HepG2 (cell line): ENCODE data around the gene FBH1. TPM values are rescaled to one million over a fixed set of nuclear protein-coding genes. Genes with fewer than 3 reads are reported as not detected.

Experiments used
- ATAC-seq: fragments of 200-7000 bp; cut with Tn5 transposase; 3 replicates; pipeline ENCODE4 v1.9.1; 2020; ENCODE audit warnings: mild to moderate bottlenecking, moderate library complexity
- BruUV-seq: library from RNA; stranded (reverse); fragments of 400-500 nt; replicated peaks from 2 replicates; lab custom pipeline; 2021; lab: Mats Ljungman, UMichigan
- CTCF ChIA-PET: fragments of 300-600 bp; formaldehyde crosslinking; extraction: SDS; loops from one replicate; lab custom pipeline; 2021; ENCODE audit warnings: low total read pairs, inconsistent platforms, low intra/inter-chr PET ratio; lab: Yijun Ruan, JAX
- POLR2A ChIA-PET: fragments of 350-600 bp; sonication (Branson Sonifier 250); formaldehyde crosslinking; loops from one replicate; lab custom pipeline; 2020; ENCODE audit warnings: antibody characterized with exemption, inconsistent platforms; lab: Yijun Ruan, JAX
- DNase-seq: peaks from one replicate; pipeline ENCODE4 v3.0.0-alpha.2; 2015; ENCODE audit warnings: low spot score
- FAIRE-seq: peaks from 3 replicates; lab custom pipeline; 2011; peaks lifted over from hg19 to GRCh38; lab: Jason Lieb, UNC
- H2AFZ ChIP-seq: one replicate; pipeline ENCODE4 v1.6.1; 2011; ENCODE audit warnings: low read length, inconsistent platforms
- H3K27ac ChIP-seq: fragments of 300-600 bp; 3 replicates; pipeline ENCODE4 v1.8.0; 2011; ENCODE audit warnings: mixed run types, mild to moderate bottlenecking, mixed read lengths, low read length, inconsistent platforms; ENCODE audit not compliant: insufficient read depth; ENCODE audit errors: extremely low read length
- H3K27me3 ChIP-seq, 2 experiments: fragments of 200-600 bp in 1 of 2; 2 replicates in 1 of 2; 3 replicates in 1 of 2; pipeline versions ENCODE4 v1.6.0 to v1.8.0; 2011; ENCODE audit warnings: low read length in 2 of 2, mild to moderate bottlenecking in 2 of 2, moderate library complexity in 2 of 2, inconsistent platforms in 1 of 2; ENCODE audit not compliant: insufficient read depth in 2 of 2, control insufficient read depth in 1 of 2
- H3K36me3 ChIP-seq, 2 experiments: fragments of 200-600 bp in 1 of 2; replicated peaks in 1 of 2; 2 replicates in 1 of 2; 3 replicates in 1 of 2; pipeline versions ENCODE4 v1.5.1 to v1.8.0; 2011; ENCODE audit warnings: low read length in 2 of 2, inconsistent platforms in 1 of 2; ENCODE audit not compliant: insufficient read depth in 2 of 2, control insufficient read depth in 1 of 2
- H3K4me1 ChIP-seq: 2 replicates; pipeline ENCODE4 v1.5.1; 2012; ENCODE audit warnings: low read length, inconsistent platforms; ENCODE audit not compliant: insufficient read depth
- H3K4me2 ChIP-seq: 2 replicates; pipeline ENCODE4 v1.6.0; 2011; ENCODE audit warnings: low read depth, low read length, inconsistent platforms
- H3K4me3 ChIP-seq, 3 experiments: fragments of 200-600 bp in 1 of 3; sonication (generic), shearing (Covaris generic) in 1 of 3; replicated peaks in 1 of 3; 2 replicates each; pipeline ENCODE4 v1.5.1; 2011 to 2016; ENCODE audit warnings: low read length in 3 of 3, inconsistent platforms in 2 of 3, low read depth in 2 of 3, mild to moderate bottlenecking in 2 of 3, control low read depth in 1 of 3, mixed read lengths in 1 of 3; ENCODE audit not compliant: insufficient read depth in 1 of 3
- H3K79me2 ChIP-seq: one replicate; pipeline ENCODE4 v1.6.1; 2011; ENCODE audit warnings: low read length, inconsistent platforms; ENCODE audit not compliant: insufficient read depth
- H3K9ac ChIP-seq: 2 replicates; pipeline ENCODE4 v1.6.0; 2011; ENCODE audit warnings: mild to moderate bottlenecking, low read depth, low read length, inconsistent platforms; ENCODE audit not compliant: insufficient read depth
- H3K9me3 ChIP-seq: 2 replicates; pipeline ENCODE4 v1.5.1; 2012; ENCODE audit warnings: mild to moderate bottlenecking, low read length
- H4K20me1 ChIP-seq: 2 replicates; pipeline ENCODE4 v1.6.0; 2011; ENCODE audit warnings: inconsistent platforms, mild to moderate bottlenecking, low read length, moderate library complexity; ENCODE audit not compliant: insufficient read depth
- MEIS2 ChIP-seq: sonication (generic); formaldehyde crosslinking; IDR thresholded peaks from 2 replicates; pipeline ENCODE4 v1.9.0; 2021; ENCODE audit warnings: mild to moderate bottlenecking, missing genetic modification reagents
- SIN3B ChIP-seq: fragments of 150-350 bp; IDR thresholded peaks from 2 replicates; pipeline ENCODE4 v1.6.1; 2014; ENCODE audit warnings: low read length
- SMAD1 ChIP-seq: sonication (generic); formaldehyde crosslinking; IDR thresholded peaks from 2 replicates; pipeline ENCODE4 v1.4.0; 2020; ENCODE audit warnings: missing genetic modification reagents, low read depth, mild to moderate bottlenecking, borderline replicate concordance
- ZNF12 ChIP-seq: sonication (generic); formaldehyde crosslinking; IDR thresholded peaks from 2 replicates; pipeline ENCODE4 v1.5.0; 2020; ENCODE audit warnings: missing genetic modification reagents
- ZNF362 ChIP-seq: sonication (generic); formaldehyde crosslinking; IDR thresholded peaks from 2 replicates; pipeline ENCODE4 v1.4.0; 2020; ENCODE audit warnings: missing genetic modification reagents, mild to moderate bottlenecking, borderline replicate concordance
- ZNF746 ChIP-seq: sonication (generic); formaldehyde crosslinking; IDR thresholded peaks from 2 replicates; pipeline ENCODE4 v1.8.0; 2022; ENCODE audit warnings: mild to moderate bottlenecking, missing genetic modification reagents
- ZNF841 ChIP-seq: sonication (generic); formaldehyde crosslinking; IDR thresholded peaks from 2 replicates; pipeline ENCODE4 v1.8.1; 2023; ENCODE audit warnings: missing genetic modification reagents, borderline replicate concordance
- WGBS: methylation state at CpG from one replicate; pipeline ENCODE4 v1.1.6; 2017; ENCODE audit warnings: low lambda C conversion rate; 5-methylcytosine and 5-hydroxymethylcytosine counted together
- in situ Hi-C: cut with HindIII; loops from 2 replicates; pipeline ENCODE4 v1.10.0; 2017; ENCODE audit warnings: low pct_unique_long_range_greater_than_20kb; ENCODE audit not compliant: extremely low pct_ligation_motif_present
- intact Hi-C: fragments of 100-400 bp; cut with micrococcal nuclease; formaldehyde crosslinking; loops from one replicate; pipeline ENCODE4 v1.10.0; 2022; ENCODE audit not compliant: unreplicated experiment
- polyA plus RNA-seq, 8 experiments: library from polyadenylated mRNA; depleted of rRNA in 3 of 8; stranded (reverse) in 7 of 8; unstranded in 1 of 8; fragments of >200 nt; fragmentation: Illumina TruSeq in 4 of 8; extraction: Trizol in 4 of 8; gene quantifications; 2 replicates each; pipeline versions ENCODE4 v1.2.1 to v1.2.3, GENCODE V29; 2011 to 2016; ENCODE audit warnings: low read depth in 4 of 8, missing spikeins in 1 of 8, mixed read lengths in 1 of 8; ENCODE audit not compliant: insufficient read depth in 1 of 8
- total RNA-seq, 5 experiments: library from RNA; depleted of rRNA; stranded (reverse); fragments of >200 nt; fragmentation: Illumina TruSeq; extraction: Trizol; gene quantifications; 2 replicates each; pipeline ENCODE4 v1.2.3, GENCODE V29; 2016; ENCODE audit warnings: low read depth in 1 of 5
- TF ChIP-seq, protein P1 (sequence below): IDR thresholded peaks from 2 replicates; pipeline ENCODE4 v1.4.0; 2020; ENCODE audit warnings: mild to moderate bottlenecking, missing genetic modification reagents

FBH1 gene
- total and polyA plus RNA-seq, 2 of the 13 experiments (the other 11 are each of a cell fraction or from before 2014, with no cell fraction given): 48.8 to 60.3 TPM

- H3K79me2 ChIP-seq: peaks cover 50% of the 10 kb centered on the region
- in situ Hi-C loops (no loop called here), intact Hi-C loops (no loop called here)
- H3K4me2 ChIP-seq: no peak overlapping the region
- ATAC-seq (no peak), FAIRE-seq (no peak), DNase-seq (no peak)
- no peak overlapping the region for H3K4me3 ChIP-seq
- 88% methylated on average over 3 of the region's 3 CpGs for WGBS
- H3K27ac ChIP-seq: no peak overlapping the region
- ChIA-PET POLR2A (no interaction called here), CTCF (no interaction called here)
- no peaks in the 10 kb centered on the region for H3K27me3 ChIP-seq
- no peak overlapping the region for H3K9ac ChIP-seq
- H4K20me1 ChIP-seq: peaks cover 8% of the 10 kb centered on the region
- TF ChIP-seq ZNF12 (CRISPR knock-in tag): peak; percentile 95
- no peak for TF ChIP-seq ZNF841 (CRISPR knock-in tag)
- BruUV-seq: no TSS peak
- H3K9me3 ChIP-seq: no peaks in the 10 kb centered on the region
- H3K36me3 ChIP-seq: peaks cover 8 to 20% of the 10 kb centered on the region in 2 experiments
- peaks cover 28% of the 10 kb centered on the region for H3K4me1 ChIP-seq
- no peak overlapping the region for H2AFZ ChIP-seq
Measured at GRCh38 chr10:5895365-5895764, 5.3 kb downstream of the FBH1 start.

DNA sequence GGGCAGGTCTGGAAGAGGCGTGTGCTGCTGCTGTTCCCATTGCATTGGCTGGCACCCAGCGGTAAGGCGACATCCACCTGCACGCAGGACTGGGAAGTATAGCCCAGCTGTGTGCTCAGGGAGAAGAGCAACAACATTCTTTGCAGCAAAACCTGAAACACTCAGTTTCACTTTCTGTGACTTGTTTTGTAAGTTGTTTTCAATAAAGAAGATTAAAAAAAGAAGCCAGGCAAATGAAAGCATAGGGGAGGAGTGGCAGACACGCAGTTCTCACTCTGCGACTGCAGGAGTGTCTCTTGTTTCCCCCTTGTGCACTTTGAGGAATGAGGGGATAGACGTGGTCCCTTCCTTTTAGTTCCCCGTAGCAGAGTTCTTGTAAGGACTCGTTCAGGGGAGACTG lies 5.8 kb downstream of the FBH1 start:
- Histone ChIP-seq H3K36me3 (peaks cover 8 to 20% of the 10 kb centered on the region in 2 experiments), H3K4me1 (peaks cover 27% of the 10 kb centered on the region), H3K9ac (no peak overlapping the region), H3K27ac (no peak overlapping the region), H3K4me2 (no peak overlapping the region), H2AFZ (no peak overlapping the region), H3K4me3 (no peak overlapping the region), H3K9me3 (no peaks in the 10 kb centered on the region), H4K20me1 (peaks cover 8% of the 10 kb centered on the region), H3K27me3 (no peaks in the 10 kb centered on the region), H3K79me2 (peaks cover 46% of the 10 kb centered on the region)
- FAIRE-seq (no peak), ATAC-seq (no peak), DNase-seq (no peak)
- intact Hi-C loops: no loop called here
- 99% methylated on average over 9 of the region's 9 CpGs for WGBS
- POLR2A ChIA-PET: no interaction called here
- CTCF ChIA-PET: no interaction called here
- BruUV-seq: no TSS peak
- in situ Hi-C loops: no loop called here
- TF ChIP-seq SIN3B (no peak), MEIS2 (CRISPR knock-in tag) (no peak), ZNF362 (CRISPR knock-in tag) (no peak), SMAD1 (no peak), ZNF746 (CRISPR knock-in tag) (no peak)
- TF ChIP-seq, protein P1, sequence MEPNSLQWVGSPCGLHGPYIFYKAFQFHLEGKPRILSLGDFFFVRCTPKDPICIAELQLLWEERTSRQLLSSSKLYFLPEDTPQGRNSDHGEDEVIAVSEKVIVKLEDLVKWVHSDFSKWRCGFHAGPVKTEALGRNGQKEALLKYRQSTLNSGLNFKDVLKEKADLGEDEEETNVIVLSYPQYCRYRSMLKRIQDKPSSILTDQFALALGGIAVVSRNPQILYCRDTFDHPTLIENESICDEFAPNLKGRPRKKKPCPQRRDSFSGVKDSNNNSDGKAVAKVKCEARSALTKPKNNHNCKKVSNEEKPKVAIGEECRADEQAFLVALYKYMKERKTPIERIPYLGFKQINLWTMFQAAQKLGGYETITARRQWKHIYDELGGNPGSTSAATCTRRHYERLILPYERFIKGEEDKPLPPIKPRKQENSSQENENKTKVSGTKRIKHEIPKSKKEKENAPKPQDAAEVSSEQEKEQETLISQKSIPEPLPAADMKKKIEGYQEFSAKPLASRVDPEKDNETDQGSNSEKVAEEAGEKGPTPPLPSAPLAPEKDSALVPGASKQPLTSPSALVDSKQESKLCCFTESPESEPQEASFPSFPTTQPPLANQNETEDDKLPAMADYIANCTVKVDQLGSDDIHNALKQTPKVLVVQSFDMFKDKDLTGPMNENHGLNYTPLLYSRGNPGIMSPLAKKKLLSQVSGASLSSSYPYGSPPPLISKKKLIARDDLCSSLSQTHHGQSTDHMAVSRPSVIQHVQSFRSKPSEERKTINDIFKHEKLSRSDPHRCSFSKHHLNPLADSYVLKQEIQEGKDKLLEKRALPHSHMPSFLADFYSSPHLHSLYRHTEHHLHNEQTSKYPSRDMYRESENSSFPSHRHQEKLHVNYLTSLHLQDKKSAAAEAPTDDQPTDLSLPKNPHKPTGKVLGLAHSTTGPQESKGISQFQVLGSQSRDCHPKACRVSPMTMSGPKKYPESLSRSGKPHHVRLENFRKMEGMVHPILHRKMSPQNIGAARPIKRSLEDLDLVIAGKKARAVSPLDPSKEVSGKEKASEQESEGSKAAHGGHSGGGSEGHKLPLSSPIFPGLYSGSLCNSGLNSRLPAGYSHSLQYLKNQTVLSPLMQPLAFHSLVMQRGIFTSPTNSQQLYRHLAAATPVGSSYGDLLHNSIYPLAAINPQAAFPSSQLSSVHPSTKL (CRISPR knock-in tag): no peak
